ENCODE measurements around the gene SPHKAP. TPM values are rescaled to one million over a fixed set of nuclear protein-coding genes. Genes with fewer than 3 reads are reported as not detected.

Gene SPHKAP
- total and polyA plus RNA-seq, 2 of the 13 experiments (the other 11 are each of a cell fraction or from before 2014, with no cell fraction given) = not detected

- peak; percentile 59 for FAIRE-seq
- Histone ChIP-seq H3K36me3 (replicated peaks in 1 of 2; ENCODE audit: control insufficient read depth in 1 of 2, insufficient read depth in 2 of 2, low read length in 2 of 2) (no peaks in the 10 kb centered on the region), H4K20me1 (ENCODE audit: insufficient read depth, low read length) (no peaks in the 10 kb centered on the region), H3K9me3 (ENCODE audit: low read length) (0 out of 2 replicates have a peak, but pooled peaks cover 3% of the 10 kb centered on the region), H3K4me2 (ENCODE audit: low read depth, low read length) (no peak overlapping the region), H2AFZ (ENCODE audit: low read length) (no peak overlapping the region), H3K9ac (ENCODE audit: insufficient read depth, low read depth, low read length) (no peak overlapping the region), H3K4me1 (ENCODE audit: insufficient read depth, low read length) (no peaks in the 10 kb centered on the region), H3K27ac (ENCODE audit: extremely low read length, insufficient read depth, low read length) (no peak overlapping the region), H3K27me3 (ENCODE audit: control insufficient read depth in 1 of 2, insufficient read depth in 2 of 2, low read length in 2 of 2) (no peaks in the 10 kb centered on the region; a peak in 1 of 5 replicates), H3K4me3 (replicated peaks in 1 of 3; ENCODE audit: insufficient read depth in 1 of 3, low read depth in 2 of 3, low read length in 3 of 3) (no peak overlapping the region), H3K79me2 (ENCODE audit: insufficient read depth, low read length) (no peaks in the 10 kb centered on the region)
- DNase-seq (ENCODE audit: low spot score) = no peak
- no TSS peak for BruUV-seq (replicated peaks)
- ChIA-PET CTCF (ENCODE audit: low intra/inter-chr PET ratio, low total read pairs) (no interaction called here), POLR2A (no interaction called here)
- TF ChIP-seq ZNF768 (CRISPR knock-in tag; IDR thresholded peaks at IDR 0.05) = no peak
- TF ChIP-seq ZNF724P (CRISPR knock-in tag; IDR thresholded peaks at IDR 0.05; ENCODE audit: borderline replicate concordance) = no peak
- TF ChIP-seq CTCF (CRISPR knock-in tag; IDR thresholded peaks at IDR 0.05) = peak; percentile 27
- TF ChIP-seq STAG1 (CRISPR knock-in tag; IDR thresholded peaks at IDR 0.05) = peak; percentile 10; the same call in 1 of the 2 replicates
- TF ChIP-seq TAF1 (CRISPR knock-in tag; IDR thresholded peaks at IDR 0.05) = no peak
- TF ChIP-seq THYN1 (CRISPR knock-in tag; IDR thresholded peaks at IDR 0.05; ENCODE audit: borderline replicate concordance, low read depth) = no peak
- in situ Hi-C loops (cut with HindIII; ENCODE audit: extremely low pct_ligation_motif_present, low pct_unique_long_range_greater_than_20kb) (no loop called here), intact Hi-C loops (cut with micrococcal nuclease; ENCODE audit: unreplicated experiment) (no loop called here)
- WGBS (ENCODE audit: low lambda C conversion rate) = 4% methylated on average over 2 of the region's 2 CpGs
- ATAC-seq = no peak; the same call in 2 of the 3 replicates
These were observed 249.1 kb downstream of the SPHKAP start for GRCh38 chr2:227932403-227932802.

GRCh38 chr2:227932001-227932400 is 249.5 kb downstream of the SPHKAP start:
- H3K27ac ChIP-seq (ENCODE audit: extremely low read length, insufficient read depth, low read length) = no peak overlapping the region
- no peaks in the 10 kb centered on the region for H3K36me3 ChIP-seq (replicated peaks in 1 of 2; ENCODE audit: control insufficient read depth in 1 of 2, insufficient read depth in 2 of 2, low read length in 2 of 2)
- intact Hi-C loops (cut with micrococcal nuclease; ENCODE audit: unreplicated experiment) = no loop called here
- no peak overlapping the region for H3K9ac ChIP-seq (ENCODE audit: insufficient read depth, low read depth, low read length)
- H2AFZ ChIP-seq (ENCODE audit: low read length) = no peak overlapping the region
- H3K4me1 ChIP-seq (ENCODE audit: insufficient read depth, low read length) = no peaks in the 10 kb centered on the region
- no peaks in the 10 kb centered on the region for H4K20me1 ChIP-seq (ENCODE audit: insufficient read depth, low read length)
- FAIRE-seq (peak; percentile 18), ATAC-seq (no peak), DNase-seq (ENCODE audit: low spot score) (no peak)
- CTCF ChIA-PET (ENCODE audit: low intra/inter-chr PET ratio, low total read pairs) = no interaction called here
- WGBS (ENCODE audit: low lambda C conversion rate) = 2% methylated on average over 6 of the region's 6 CpGs
- no peak overlapping the region for H3K4me2 ChIP-seq (ENCODE audit: low read depth, low read length)
- POLR2A ChIA-PET = no interaction called here
- H3K79me2 ChIP-seq (ENCODE audit: insufficient read depth, low read length) = no peaks in the 10 kb centered on the region
- H3K27me3 ChIP-seq (ENCODE audit: control insufficient read depth in 1 of 2, insufficient read depth in 2 of 2, low read length in 2 of 2) = no peaks in the 10 kb centered on the region; a peak in 1 of 5 replicates
- no TSS peak for BruUV-seq (replicated peaks)
- 0 out of 2 replicates have a peak, but pooled peaks cover 6% of the 10 kb centered on the region for H3K9me3 ChIP-seq (ENCODE audit: low read length)
- in situ Hi-C loops (cut with HindIII; ENCODE audit: extremely low pct_ligation_motif_present, low pct_unique_long_range_greater_than_20kb) = no loop called here
- no peak overlapping the region for H3K4me3 ChIP-seq (replicated peaks in 1 of 3; ENCODE audit: insufficient read depth in 1 of 3, low read depth in 2 of 3, low read length in 3 of 3)
- no peak for TF ChIP-seq TRAFD1 (CRISPR knock-in tag; IDR thresholded peaks at IDR 0.05; ENCODE audit: borderline replicate concordance)
- TF ChIP-seq ZBTB38 (CRISPR knock-in tag; IDR thresholded peaks at IDR 0.05) = no peak
- TF ChIP-seq KLF13 (CRISPR knock-in tag; IDR thresholded peaks at IDR 0.05) = no peak
- no peak for TF ChIP-seq ZNF431 (CRISPR knock-in tag; IDR thresholded peaks at IDR 0.05; ENCODE audit: borderline replicate concordance, low read depth)
- TF ChIP-seq, protein P1, sequence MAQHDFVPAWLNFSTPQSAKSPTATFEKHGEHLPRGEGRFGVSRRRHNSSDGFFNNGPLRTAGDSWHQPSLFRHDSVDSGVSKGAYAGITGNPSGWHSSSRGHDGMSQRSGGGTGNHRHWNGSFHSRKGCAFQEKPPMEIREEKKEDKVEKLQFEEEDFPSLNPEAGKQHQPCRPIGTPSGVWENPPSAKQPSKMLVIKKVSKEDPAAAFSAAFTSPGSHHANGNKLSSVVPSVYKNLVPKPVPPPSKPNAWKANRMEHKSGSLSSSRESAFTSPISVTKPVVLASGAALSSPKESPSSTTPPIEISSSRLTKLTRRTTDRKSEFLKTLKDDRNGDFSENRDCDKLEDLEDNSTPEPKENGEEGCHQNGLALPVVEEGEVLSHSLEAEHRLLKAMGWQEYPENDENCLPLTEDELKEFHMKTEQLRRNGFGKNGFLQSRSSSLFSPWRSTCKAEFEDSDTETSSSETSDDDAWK (CRISPR knock-in tag; IDR thresholded peaks at IDR 0.05) = no peak
